GDM1 (cell line): Measurements from ENCODE around the gene METTL23.

ENCODE experiments used
- DNase-seq: peaks from one replicate; lab custom pipeline; 2025; lab: John Stamatoyannopoulos, UW

The METTL23 gene

GRCh38 chr17:76726776-76727718 lies at the start of gene METTL23:
METTL23 (plus strand) TSS chr17:76726839; CDS start chr17:76729711, 2,872 bp downstream.
- DNase-seq, result peak; percentile 42

GRCh38 chr17:76677406-76677805 lies 49.2 kb upstream of the METTL23 start:
- DNase-seq, result no peak

GRCh38 chr17:76678330-76678729 lies 48.3 kb upstream of the METTL23 start:
- no peak for DNase-seq

- no peak for DNase-seq
Observed at GRCh38 chr17:76679239-76679638, 47.4 kb upstream of the METTL23 start.

- DNase-seq, result peak; percentile 59
Observed at GRCh38 chr17:76681222-76682137, 45.2 kb upstream of the METTL23 start.

GRCh38 chr17:76682296-76682695 lies 44.3 kb upstream of the METTL23 start:
- DNase-seq, result no peak

GRCh38 chr17:76683011-76683755 lies 43.5 kb upstream of the METTL23 start:
- DNase-seq, result no peak

GRCh38 chr17:76683921-76684745 lies 42.5 kb upstream of the METTL23 start:
- no peak for DNase-seq

- DNase-seq, result no peak
Observed at GRCh38 chr17:76684756-76685155, 41.9 kb upstream of the METTL23 start.

GRCh38 chr17:76685366-76685765 lies 41.3 kb upstream of the METTL23 start:
- DNase-seq, result no peak

GRCh38 chr17:76685846-76686245 lies 40.8 kb upstream of the METTL23 start:
- DNase-seq, result no peak

- DNase-seq, result no peak
Observed at GRCh38 chr17:76686538-76687297, 39.9 kb upstream of the METTL23 start.

GRCh38 chr17:76687298-76688164 lies 39.1 kb upstream of the METTL23 start:
- DNase-seq, result no peak

- DNase-seq, result no peak
Observed at GRCh38 chr17:76688165-76688622, 38.4 kb upstream of the METTL23 start.

GRCh38 chr17:76689859-76690258 lies 36.8 kb upstream of the METTL23 start:
- DNase-seq, result no peak

- no peak for DNase-seq
Observed at GRCh38 chr17:76690596-76691280, 35.9 kb upstream of the METTL23 start.

- DNase-seq, result no peak
Observed at GRCh38 chr17:76691379-76692191, 35.1 kb upstream of the METTL23 start.
